Muscle of arm (tissue), 14 donors: ENCODE measurements around the gene LRRC55. TPM values are rescaled to one million over a fixed set of nuclear protein-coding genes. Genes with fewer than 3 reads are reported as not detected.
A peak's percentile ranks its signal among the peaks of the same experiment; 100 is the strongest.

Experiments used
- DNase-seq: peaks from one replicate; pipeline ENCODE4 v3.0.0-alpha.2; 2013
- long read RNA-seq, 11 donors: transcript quantifications; one replicate each; lab custom pipeline, GENCODE V29; 2026
- polyA plus RNA-seq, 12 donors: library from polyadenylated mRNA; unstranded; fragments of 120-200 nt; gene quantifications; one replicate each; pipeline ENCODE4 v1.2.1, GENCODE V29; 2013; ENCODE audit not compliant: insufficient read length in 12 of 12

The LRRC55 gene, protein sequence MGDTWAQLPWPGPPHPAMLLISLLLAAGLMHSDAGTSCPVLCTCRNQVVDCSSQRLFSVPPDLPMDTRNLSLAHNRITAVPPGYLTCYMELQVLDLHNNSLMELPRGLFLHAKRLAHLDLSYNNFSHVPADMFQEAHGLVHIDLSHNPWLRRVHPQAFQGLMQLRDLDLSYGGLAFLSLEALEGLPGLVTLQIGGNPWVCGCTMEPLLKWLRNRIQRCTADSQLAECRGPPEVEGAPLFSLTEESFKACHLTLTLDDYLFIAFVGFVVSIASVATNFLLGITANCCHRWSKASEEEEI
- 1 to 10 TPM in 11 of 12 donors, not detected in 1; 1.1 to 6.8 (median 1.6) TPM for polyA plus RNA-seq
- long read RNA-seq, donor 1, full-length matches to known transcripts, result 2 of 2 reads
- long read RNA-seq, donor 1, partial matches to known transcripts, result 0 of 2 reads
- long read RNA-seq, donor 1, other reads (novel, unspliced or antisense), result 0 of 2 reads
- long read RNA-seq, donor 2, result 0 reads
- long read RNA-seq, donor 3, result 0 reads
- long read RNA-seq, donor 4, result 0 reads
- long read RNA-seq, donor 5, result 0 reads
- long read RNA-seq, donor 6, result 0 reads
- long read RNA-seq, donor 7, result 0 reads
- long read RNA-seq, donor 8, result 0 reads
- long read RNA-seq, donor 9, full-length matches to known transcripts, result 2 of 2 reads
- long read RNA-seq, donor 9, partial matches to known transcripts, result 0 of 2 reads
- long read RNA-seq, donor 9, other reads (novel, unspliced or antisense), result 0 of 2 reads
- long read RNA-seq, donor 10, result 0 reads
- long read RNA-seq, donor 11, result 0 reads

DNA sequence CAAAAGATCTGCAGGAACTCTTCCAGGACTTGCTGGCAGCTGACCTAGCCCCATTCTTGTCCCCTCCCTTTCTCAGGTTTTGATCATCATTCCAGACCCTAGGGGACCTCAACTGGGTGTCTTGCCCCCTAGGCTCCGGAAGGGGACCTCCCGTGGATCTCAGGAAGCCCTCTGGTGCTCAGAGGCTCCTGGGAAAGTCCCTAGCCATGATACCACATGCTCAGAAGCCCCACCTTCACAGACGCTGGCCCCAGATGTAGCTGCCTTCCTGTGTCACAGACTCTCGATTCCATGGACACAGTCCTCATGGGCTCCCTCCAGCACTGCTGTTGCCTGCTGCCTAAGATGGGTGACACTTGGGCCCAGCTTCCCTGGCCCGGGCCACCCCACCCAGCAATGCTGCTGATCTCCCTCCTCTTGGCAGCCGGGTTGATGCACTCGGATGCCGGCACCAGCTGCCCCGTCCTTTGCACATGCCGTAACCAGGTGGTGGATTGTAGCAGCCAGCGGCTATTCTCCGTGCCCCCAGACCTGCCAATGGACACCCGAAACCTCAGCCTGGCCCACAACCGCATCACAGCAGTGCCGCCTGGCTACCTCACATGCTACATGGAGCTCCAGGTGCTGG, at the start of gene LRRC55:
TSS of gene LRRC55 (plus strand) at position 276 of the 628 bp plus-strand sequence. CDS start at position 346, 70 bp downstream.
- DNase-seq, result no peak

DNA sequence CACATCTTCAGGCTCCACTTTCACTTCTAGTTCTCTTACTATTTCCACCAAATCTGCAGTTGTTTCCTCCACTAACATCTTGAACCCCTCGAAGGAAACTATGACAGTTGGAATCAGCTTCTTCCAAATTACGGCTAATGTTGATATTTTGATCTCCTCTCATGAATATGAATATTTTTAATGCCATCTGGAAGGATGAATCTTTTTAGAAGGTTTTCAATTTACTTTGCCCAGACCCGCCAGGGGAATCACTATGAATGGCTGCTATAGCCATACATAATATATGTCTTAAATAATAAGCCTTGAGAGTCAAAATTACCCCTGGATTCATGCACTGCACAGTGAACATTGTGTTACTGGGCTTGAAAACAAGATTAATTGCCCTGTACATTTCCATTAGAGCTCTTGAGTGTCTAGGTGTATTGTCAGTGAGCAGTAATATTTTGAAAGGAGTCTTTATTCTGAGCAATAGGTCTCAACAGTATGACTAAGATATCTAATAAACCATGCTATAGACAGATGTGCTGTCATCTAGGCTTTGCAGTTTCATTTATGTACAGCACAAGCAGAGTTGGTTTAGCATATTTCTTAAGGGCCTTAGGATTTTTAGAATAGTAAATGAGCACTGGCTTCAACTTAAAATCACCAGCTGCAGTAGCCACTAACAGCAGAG, 48.3 kb upstream of the LRRC55 start:
- DNase-seq, result no peak

DNA sequence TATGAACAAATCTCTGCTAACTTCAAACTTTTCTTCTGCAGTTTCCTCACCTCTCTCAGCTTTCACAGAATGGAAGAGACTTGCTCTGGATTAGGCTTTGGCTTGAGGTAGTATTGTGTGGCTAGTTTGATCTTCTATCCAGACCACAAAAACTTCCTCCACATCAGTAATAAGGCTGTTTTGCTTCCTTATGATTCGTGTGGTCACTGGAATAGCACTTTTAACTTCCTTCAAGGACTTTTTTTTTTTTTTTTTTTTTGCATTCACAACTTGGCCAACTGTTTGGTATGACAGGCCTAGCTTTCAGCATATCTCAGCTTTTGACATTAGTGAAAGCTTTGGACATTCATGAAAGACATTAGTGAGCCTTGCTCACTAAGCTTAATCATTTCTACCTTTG, 47.5 kb upstream of the LRRC55 start:
- no peak for DNase-seq

DNA sequence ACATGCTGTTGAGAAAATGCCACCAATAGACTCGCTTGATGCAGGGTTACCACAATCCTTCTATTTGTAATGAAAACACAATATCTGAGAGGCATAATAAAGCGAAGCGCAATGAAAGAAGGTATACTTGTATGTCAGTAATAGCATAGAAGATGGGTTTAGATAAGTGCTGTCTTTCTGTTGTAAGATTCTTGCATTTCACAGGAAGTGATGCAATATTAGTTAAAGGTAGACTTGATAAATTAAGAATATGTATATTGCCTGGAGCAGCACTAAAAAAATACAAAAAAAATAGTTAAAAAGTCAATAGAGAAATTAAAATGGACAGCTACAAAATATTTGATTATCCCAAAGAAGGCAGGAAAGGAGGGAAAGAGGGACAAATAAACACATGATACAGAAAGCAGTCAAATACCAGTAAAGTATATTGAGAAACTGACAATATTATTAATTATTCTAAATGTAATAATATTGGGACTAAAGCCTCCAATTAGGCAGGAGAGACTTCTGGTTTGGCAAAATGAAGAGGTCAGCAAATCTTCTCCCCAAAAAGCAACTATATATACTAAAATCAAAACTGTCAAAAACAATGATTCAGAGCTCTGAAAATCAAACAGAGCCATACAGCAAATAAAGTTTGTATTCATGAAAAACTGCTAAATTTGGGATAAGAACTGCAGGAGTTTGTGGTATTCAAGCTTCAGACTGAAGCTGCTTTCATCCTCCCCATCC, 46.6 kb upstream of the LRRC55 start:
- DNase-seq, result no peak

DNA sequence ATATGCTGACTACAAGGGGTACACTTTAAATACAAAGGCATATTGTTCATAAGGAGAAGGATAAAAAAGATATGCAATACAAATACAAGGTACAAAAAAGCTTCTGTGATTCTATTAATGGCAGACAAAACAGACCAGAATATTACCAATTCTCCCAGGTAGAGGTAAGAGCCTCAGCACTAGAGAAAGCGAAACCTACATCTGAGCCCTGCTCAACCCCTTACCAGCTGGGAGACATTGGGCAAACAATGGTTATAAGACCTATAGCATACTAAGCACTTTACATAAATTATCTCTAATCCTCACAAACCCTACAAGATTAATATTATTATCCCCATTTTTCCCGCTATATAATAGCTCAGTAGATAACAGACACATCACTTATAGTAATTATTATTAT, 41.2 kb upstream of the LRRC55 start:
- no peak for DNase-seq

DNA sequence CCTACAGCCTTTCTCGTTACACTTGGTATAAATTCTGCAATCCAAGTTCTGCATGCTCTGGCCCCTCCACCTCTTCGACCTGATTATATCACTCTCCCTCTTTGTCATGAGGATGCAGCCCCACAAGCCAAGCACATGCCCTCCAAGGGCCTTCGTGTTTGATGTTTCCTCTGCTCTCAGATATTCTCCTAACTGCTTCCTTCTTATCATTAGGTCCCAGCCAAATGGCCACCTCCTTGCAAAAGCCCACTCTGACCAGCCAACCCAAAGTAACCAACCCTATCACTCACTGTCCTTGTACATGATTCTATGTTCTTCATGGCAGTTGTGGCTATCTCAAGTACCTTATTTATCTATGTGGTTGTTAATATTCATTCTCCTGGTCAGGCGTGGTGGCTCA, 38.3 kb upstream of the LRRC55 start:
- DNase-seq, result no peak

DNA sequence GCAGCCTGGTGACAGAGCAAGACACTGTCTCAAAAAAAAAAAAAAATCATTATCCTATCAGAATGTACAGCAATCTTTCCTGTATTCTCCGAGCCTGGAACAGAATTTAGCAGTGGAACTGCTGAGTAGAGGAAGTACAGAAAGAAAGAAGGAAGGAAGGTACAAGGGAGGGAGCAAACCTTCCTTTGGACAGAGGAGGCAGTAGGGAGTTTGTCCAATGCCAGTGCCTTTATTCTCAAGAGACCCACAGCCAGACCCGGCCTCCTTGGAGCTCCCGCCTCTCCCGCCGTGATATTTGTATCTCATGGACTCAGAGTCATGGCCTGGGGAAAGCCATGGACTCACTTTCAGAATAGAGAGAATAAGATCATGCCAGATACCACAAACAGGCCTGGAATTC, 37.7 kb upstream of the LRRC55 start:
- no peak for DNase-seq

DNA sequence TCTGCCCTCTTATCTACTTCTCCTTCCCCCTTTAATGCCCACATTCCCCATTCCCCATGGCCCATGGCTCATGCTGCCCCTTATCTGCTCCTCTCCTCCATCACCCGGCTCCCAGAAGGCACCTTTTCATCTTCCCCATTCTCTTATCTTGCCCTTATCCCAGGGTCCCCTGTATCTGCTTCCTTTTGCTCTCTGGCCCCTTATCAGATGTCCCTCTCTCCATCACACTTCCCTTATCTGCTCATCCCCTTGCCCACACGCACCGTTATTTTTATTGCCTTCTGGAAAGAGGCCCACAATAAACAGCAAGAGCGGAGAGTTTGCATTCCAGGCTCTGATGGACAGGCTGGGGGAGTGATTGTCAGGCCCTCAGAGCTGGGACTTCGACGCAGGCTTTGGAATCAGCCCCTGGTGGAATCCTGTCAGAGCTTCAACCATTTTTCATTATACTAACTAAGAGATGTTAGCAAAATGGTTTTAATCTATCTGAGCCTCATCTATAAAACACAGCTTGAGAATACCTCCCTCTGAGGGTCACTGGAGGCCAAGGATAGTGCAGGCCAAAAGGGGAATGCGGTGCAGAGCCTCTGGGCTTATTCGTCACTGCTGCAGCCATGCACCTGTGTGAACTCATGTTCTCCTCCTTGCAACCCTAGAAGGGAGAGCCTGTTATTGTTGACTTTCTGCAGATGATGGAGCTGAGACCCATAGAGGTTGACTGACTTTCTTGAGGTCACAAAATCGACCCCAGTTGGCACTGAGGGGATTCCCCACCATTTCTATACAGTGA, 37.0 kb upstream of the LRRC55 start:
- no peak for DNase-seq

DNA sequence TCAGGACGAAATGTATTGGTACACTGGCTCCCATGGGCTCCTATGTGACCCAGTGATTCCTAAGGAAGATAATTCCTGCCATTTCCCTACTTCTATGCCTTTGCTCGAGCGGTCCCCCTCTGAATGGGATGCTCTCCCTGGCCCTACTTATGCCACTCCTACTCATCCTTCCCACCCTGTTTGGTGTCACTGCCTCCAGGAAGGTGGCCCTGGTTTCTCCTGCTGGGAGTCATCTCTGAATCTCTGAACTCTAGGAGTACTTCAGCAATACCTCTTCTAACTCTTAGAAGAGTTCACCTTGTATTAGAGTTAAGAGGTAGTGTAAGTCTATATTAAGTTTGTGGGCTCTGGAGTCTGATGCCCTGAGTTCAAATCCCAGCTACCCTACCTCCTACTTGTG, 35.5 kb upstream of the LRRC55 start:
- no peak for DNase-seq

DNA sequence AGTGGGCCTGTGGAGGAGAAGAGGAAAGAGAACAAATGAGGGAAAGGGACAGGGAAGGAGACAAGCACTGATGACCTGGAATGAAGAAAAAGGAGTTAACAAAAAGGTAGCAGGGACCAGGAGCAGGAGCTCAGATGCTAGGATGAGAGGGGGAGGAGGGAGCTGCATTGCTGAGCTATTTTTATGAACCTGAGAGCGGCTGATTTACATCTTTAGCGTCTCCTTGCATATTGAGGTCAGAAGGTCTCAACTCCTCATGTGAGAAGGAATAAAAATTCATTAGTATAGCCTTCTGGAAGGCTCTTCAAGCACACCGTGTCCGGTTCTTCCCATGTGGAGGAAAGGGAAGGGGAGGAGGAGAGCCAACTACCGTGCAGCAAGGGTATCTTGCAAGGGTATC, 33.1 kb upstream of the LRRC55 start:
- DNase-seq, result no peak

DNA sequence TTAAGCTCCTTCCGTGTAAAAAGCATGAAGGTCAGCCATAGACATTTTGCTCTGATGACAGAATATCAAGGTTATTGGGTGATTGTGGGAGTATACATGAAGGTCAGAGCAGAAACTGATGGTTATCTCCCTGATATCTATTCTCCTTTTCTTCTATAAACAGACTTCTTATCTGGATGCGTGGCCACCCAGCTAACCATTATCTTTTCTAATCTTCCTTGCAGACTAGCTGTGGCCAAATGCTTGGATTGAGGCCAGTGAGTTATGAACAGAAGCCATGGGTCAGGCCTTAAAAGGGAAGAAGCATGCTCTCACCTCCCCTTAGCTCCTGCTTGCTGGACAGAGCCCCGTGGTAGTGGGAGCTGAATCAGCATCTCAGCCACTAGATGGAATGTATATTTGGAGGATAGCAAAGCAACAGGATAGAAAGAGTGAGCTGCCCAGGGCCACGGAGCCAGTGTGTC, 31.3 kb upstream of the LRRC55 start:
- DNase-seq, result peak; percentile 5

DNA sequence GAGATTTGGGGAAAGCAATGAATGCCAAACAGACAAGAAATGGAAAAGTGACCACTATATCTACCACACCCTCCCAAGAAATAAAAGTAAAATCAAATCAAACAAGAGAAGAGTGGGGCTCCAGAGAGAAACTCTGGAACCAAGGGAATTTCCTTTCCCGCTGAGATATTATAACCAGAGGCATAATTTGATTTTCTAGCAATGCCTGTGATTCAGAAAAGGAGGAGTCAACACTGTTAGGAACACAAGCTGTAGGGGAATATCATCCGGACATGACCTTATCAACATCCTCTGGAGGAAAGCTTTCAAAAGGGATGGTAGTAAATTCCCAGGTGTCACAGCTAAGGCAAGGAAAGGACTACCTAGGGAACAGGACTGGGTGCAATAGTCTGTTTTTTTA, 29.6 kb upstream of the LRRC55 start:
- no peak for DNase-seq

DNA sequence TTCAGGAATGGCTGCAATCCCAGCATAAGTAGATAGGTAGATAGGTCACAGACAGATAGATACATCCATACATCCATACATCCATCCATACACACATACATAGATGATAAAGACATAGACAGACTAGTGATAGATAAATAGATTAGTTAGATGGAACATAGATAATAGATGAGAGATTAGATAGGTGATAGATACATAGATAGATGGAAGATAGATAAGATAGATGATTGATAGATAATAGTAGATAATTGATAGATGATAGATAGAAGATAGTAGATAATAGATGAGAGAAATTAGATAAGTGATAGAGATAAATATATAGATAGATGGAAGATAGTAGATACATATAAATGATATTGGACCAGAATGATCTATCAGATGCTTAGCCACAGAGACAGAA, 28.3 kb upstream of the LRRC55 start:
- no peak for DNase-seq

DNA sequence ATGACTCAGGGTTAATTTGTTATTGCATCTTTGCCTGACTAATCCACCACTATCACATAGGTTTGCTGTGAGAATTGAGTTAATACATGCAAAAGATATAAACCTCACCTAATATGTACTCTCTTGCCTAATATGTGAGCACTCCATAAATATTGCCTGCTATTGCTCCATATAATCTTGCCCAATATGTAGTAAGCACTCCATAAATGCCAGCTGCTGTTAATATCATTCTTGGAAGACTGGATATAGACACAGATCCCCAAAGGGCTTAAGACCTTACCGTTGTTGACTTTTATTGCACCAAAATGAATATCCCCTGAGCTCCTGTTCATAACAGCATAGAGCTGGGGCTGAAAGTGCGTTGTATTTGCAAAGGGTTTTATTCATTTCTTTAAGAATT, 27.0 kb upstream of the LRRC55 start:
- DNase-seq, result no peak

DNA sequence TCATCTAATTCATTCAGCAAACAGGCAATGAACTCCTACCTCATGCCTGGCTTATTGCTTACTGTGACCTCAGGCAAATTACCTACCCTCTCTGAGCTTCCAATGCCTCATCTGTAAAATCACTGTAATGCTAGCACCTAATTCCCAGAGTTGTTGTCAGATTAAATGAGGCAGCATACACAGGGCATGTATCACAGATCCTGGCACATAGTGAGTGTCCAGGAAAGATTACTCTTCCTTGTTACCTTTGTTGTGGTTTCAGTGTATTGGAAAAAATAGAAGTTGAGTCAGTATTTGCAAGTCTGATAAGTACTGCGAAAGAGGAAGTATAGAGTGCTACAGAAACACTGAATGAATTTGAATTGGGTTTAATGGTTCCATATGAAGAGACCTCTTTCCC, 26.4 kb upstream of the LRRC55 start:
- no peak for DNase-seq

DNA sequence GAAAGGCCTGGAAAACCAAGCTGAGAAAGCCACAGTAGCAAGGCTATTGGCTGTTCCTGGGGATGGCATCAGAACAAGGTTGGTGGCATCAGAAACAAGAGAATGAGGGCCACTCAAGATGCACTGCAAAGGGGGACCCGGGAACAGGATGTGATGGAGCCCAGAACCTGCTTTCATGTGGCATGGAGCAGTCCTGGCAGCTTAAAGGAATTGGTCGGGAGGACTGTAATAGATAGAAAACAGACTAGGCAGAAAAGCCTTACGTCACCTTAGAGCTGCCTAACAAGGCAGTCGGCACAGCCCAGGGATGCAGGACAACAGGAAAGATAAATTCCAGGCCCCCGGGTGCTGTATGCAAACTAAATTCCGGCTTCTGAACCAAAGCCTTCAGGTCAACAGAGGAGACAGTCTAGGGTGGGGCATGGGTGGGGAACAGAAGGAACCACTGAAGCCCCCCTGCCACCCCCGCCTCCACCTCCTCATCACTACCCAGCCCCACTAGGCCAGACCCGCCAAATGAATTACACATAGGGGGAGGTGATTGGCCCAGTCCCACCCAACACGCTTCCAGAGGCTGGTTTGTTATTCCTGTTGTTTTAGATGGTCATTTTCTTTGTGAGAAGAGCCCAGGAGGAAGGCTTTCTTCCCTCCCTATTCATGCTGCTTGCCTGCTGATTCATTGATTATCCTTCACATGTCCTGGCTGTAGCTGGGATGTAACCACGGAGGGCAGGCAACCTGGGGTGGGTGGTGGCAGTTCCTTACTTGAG, 25.7 kb upstream of the LRRC55 start:
- no peak for DNase-seq

DNA sequence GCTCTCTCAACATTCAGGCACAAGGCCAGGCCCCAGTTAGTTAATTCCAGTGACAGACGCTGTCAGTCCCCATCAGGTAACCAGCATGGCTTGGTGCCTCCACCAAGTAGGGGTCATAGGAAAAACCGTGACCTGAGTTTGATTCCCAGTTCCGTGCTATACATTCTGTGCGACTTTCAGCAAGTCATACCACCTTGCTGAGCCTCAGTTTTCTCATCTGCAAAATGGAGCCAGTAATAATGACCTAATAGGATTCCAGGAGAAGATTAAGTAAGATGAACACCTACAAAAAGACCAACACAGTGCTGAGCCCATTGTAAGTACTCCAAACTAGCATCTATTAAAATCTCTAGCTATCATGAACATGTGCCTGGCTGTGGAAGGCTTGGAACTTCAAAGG, 24.8 kb upstream of the LRRC55 start:
- DNase-seq, result no peak

DNA sequence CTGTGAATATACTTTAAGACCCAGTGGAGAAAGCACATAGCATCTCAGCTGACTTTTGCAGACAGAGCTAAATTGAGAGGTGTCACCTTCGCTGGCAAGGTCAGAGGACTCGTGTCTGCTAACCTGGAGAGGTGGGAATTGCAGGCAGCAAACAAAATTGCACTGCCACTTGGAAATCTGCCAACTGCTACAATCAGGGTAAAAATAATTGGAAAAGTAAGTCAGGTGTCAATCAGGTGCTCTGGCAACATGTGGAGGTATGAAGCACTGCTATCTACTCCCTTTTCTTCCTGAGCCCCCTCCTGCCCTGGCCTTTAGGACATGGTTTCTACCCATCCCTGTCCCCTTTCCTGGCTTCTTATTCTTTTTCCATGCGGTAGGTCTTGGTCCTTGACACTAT, 24.1 kb upstream of the LRRC55 start:
- no peak for DNase-seq

DNA sequence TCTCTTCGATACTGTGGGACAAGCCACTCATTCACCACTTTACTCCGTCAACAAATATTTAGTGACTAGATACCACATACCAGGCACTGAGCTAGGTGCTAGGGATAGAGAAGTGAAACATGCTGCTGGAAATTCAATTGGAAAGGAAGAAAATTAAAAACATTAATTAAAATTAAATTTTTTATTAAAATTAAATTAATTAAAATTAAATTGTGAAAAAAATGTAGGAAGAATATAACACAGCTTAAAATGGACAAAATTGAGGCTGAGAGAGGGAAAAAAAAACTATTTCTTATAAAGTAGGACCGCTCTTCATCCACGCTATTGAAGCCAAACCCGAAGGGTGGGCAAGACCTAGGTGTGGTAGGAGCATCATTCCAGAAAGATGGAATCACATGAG, 23.6 kb upstream of the LRRC55 start:
- DNase-seq, result no peak

DNA sequence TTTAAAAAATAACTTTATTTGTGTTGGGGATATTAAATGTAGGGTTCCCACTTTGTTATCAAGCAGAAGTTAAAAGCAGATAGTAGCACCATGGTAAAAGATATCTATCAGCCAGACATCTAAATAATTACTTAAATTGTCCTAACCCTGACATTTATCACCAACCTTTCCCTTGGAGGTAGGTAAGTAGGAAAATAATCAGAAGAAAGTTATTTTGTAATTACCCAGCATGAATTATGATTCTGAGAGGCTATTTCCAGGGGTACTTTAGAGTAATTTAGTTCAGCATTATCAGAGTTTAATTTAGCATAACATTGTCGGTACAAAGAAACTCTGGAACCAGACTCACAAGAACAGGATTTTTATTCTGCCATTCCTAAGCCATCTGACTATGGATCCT, 23.2 kb upstream of the LRRC55 start:
- no peak for DNase-seq
